Hippocampal formation (tissue), 2 donors: ENCODE measurements around the gene DGKQ.
"Not testable (repeated sequence)": the region's sequence is repeated elsewhere in the genome, so short reads cannot be mapped to it uniquely, and the experiment has no call there.

Experiments
- DNase-seq, 2 donors: peaks; one replicate each; lab custom pipeline; 2025; lab: John Stamatoyannopoulos, UW

The DGKQ gene

GRCh38 chr4:1010395-1011021 is 37.1 kb upstream of the DGKQ start:
- no peak for DNase-seq

- peak; percentile 48 to 65 for DNase-seq
Observed at GRCh38 chr4:1009542-1010394, 36.4 kb upstream of the DGKQ start.

GRCh38 chr4:1008840-1009541 is 35.6 kb upstream of the DGKQ start:
- DNase-seq: no peak

- DNase-seq: no peak
Observed at GRCh38 chr4:1006856-1007255, 33.5 kb upstream of the DGKQ start.

GRCh38 chr4:1004557-1005485 is 31.5 kb upstream of the DGKQ start:
- DNase-seq: no peak

GRCh38 chr4:1004071-1004418 is 30.7 kb upstream of the DGKQ start:
- no peak for DNase-seq

- DNase-seq: no peak
Observed at GRCh38 chr4:1003271-1004070, 30.1 kb upstream of the DGKQ start.

GRCh38 chr4:1002631-1003251 is 29.4 kb upstream of the DGKQ start:
- no peak for DNase-seq

- no peak for DNase-seq
Observed at GRCh38 chr4:1002131-1002630, 28.8 kb upstream of the DGKQ start.

GRCh38 chr4:1001561-1002130 is 28.3 kb upstream of the DGKQ start:
- DNase-seq: no peak

- no peak for DNase-seq
Observed at GRCh38 chr4:1000686-1001260, 27.4 kb upstream of the DGKQ start.

GRCh38 chr4:999882-1000425 is 26.6 kb upstream of the DGKQ start:
- no peak for DNase-seq

GRCh38 chr4:999240-999863 is 26.0 kb upstream of the DGKQ start:
- not testable (repeated sequence) for DNase-seq

- DNase-seq: no peak
Observed at GRCh38 chr4:998096-998691, 24.8 kb upstream of the DGKQ start.

- DNase-seq: no peak
Observed at GRCh38 chr4:997375-998071, 24.2 kb upstream of the DGKQ start.

- no peak for DNase-seq
Observed at GRCh38 chr4:996997-997374, 23.6 kb upstream of the DGKQ start.

- DNase-seq: no peak
Observed at GRCh38 chr4:996030-996996, 22.9 kb upstream of the DGKQ start.
